WTC11 (cell line): ENCODE data around the gene DDX39B.

Experiments
- CTCF ChIP-seq: fragments of 200-600 bp; IDR thresholded peaks from 2 replicates; pipeline ENCODE4 v1.8.0; 2022; ENCODE audit warnings: antibody characterized with exemption
- IRF1 ChIP-seq: sonication (generic); formaldehyde crosslinking; IDR thresholded peaks from 2 replicates; pipeline ENCODE4 v1.8.0; 2023; ENCODE audit warnings: missing genetic modification reagents
- RELA ChIP-seq: sonication (generic); formaldehyde crosslinking; IDR thresholded peaks from 2 replicates; pipeline ENCODE4 v1.8.1; 2022; ENCODE audit warnings: missing genetic modification reagents, mild to moderate bottlenecking, borderline replicate concordance
- ZNF232 ChIP-seq: sonication (generic); formaldehyde crosslinking; IDR thresholded peaks from 2 replicates; pipeline ENCODE4 v1.8.0; 2022; ENCODE audit warnings: mild to moderate bottlenecking, missing genetic modification reagents
- ZNF317 ChIP-seq: sonication (generic); formaldehyde crosslinking; IDR thresholded peaks from 2 replicates; pipeline ENCODE4 v1.8.1; 2023; ENCODE audit warnings: low read depth, mild to moderate bottlenecking, moderate library complexity, missing genetic modification reagents, borderline replicate concordance

- TF ChIP-seq ZNF232 (CRISPR knock-in tag), result no peak
- TF ChIP-seq CTCF, result no peak
- TF ChIP-seq ZNF317 (CRISPR knock-in tag), result no peak
- TF ChIP-seq RELA (CRISPR knock-in tag), result no peak
- TF ChIP-seq IRF1 (CRISPR knock-in tag), result no peak
These were observed 44.0 kb downstream of the DDX39B start, which contains the start of gene MICB for GRCh38 chr6:31497531-31498476.
